GM19455 (cell line): ENCODE results near the gene PTCHD1.

Experiments
- ATAC-seq: cut with Tn5 transposase; IDR thresholded peaks from one replicate; pipeline ENCODE4 v1.9.1; 2021; ENCODE audit not compliant: unreplicated experiment

The PTCHD1 gene

DNA sequence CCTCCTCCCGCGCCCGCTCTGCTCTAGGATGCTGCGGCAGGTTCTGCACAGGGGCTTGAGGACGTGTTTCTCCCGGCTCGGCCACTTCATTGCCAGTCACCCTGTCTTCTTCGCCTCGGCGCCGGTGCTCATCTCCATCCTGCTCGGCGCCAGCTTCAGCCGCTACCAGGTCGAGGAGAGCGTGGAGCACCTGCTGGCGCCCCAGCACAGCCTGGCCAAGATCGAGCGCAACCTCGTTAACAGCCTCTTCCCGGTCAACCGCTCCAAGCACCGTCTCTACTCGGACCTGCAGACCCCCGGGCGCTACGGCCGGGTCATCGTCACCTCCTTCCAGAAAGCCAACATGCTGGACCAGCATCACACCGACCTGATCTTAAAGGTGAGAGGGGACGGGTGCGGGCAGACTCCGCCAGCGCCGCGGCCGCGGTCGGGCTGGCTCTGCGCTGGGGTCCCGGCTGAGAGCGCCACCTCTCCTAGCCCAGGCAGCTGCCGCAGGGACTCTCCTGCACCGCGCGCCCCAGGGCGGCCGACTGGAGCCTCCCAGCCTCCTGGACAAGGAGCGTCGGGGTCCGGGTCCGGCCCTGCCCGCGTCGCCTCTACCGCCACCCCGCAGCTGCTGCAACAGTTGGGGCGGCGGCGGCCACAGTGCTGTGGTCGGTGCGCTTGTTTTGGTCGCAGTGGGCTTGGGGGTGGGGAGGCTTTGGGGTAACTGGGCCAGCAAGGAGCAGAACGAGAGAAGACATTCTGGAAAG is at the start of gene PTCHD1:
PTCHD1 (plus strand) TSS at position 2 of the 752 bp plus-strand sequence; CDS start at position 29, 27 bp downstream.
- ATAC-seq: no peak

- ATAC-seq: no peak
Measured at GRCh38 chrX:23286731-23287130, 47.9 kb upstream of the PTCHD1 start.

- ATAC-seq: no peak
Measured at GRCh38 chrX:23287191-23287725, 47.4 kb upstream of the PTCHD1 start.

DNA sequence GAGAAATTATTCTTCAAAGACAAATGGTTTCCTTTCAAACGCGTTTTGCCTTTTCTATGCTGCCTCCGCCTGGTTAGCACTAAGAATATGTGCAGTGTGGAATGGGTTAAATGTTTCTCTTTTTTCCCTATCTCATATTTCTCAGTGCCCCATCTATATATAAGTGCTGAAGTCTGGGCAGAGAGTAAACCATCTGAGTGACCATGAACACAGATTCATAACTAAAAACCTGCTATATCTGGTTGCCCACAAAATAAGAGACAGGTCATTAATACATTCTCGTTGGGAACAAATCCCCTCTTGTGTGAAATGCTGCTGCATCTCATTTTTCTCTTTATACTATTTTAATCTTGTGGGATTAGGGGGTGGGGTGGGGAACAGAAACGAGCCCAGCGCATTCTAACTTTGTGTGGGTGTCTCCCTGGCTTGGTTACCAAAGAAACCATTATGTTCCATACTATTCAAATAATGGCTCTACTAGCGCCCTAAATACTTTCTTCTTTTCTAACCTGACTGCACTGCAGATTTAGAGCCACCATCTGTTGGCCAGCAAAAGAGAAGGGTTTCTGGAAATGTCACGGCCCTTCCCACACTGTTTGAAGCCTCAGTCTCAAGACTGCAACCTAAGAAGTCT is 42.2 kb upstream of the PTCHD1 start:
- ATAC-seq: no peak

DNA sequence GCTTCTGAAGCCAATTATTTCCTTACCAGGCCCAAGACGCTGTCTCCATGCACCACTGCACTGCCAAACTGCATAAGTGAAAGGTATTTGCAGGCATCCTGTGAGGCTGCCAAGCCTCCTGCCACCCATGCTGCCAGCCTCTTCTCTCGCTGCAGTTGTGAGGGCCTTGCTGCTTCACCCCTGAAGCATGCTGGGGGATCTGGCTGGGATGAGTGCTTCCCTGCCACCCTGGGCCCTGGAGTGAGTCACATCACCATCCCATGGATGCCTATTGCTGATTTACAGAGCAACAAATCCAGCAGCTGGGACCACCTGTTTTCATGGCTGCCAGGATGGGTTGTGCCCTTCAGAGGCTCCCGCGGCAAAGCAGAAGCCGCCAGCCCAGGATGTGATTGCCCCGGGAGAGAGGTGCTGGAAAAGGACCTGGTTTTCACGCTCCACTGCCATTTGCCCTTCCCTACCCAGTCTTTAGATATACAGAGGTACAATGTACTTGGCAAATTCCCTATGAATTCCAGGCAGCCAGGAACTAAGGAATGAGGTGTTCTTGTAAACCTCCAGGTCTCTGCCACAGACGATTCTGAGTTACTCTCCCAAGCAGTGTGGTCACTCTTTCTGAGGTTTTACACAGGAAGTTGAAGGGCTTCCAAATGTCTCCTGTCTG is 41.5 kb upstream of the PTCHD1 start:
- no peak for ATAC-seq

- ATAC-seq: no peak
Measured at GRCh38 chrX:23304881-23305280, 29.8 kb upstream of the PTCHD1 start.

DNA sequence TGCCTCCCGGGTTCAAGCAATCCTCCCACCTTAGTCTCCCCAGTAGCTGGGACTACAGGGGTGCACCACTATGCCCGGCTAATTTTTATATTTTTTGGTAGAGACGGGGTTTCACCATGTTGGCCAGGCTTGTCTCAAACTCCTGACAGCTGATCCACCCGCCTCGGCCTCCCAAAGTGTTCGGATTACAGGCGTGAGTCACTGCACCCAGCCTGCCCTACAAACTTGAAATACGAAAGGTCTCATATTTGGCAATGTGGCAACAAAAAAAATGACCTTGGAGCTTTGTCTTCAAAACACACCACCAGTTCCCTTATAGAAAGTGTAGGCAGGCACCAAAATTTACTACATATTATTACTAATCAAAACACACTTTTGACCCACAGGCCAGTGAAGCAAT is 22.9 kb upstream of the PTCHD1 start:
- no peak for ATAC-seq

DNA sequence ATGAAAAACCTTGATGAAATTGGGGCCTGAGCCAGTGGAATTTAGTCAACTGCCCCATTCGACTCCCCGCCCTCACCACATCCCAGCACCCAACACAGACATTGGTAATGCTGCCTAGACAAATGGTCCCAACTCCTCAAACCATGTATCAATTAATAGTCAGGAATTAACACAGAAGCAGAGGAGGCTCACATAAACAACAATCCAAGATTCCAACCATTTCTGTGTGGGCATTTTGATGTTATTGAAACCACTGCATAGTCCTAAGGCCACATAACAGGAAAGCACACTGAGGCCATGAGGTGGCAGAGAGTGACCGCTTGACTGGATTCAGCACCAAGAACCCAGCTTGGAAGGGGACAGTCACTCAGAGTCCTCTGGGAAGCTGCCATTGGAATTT is 22.5 kb upstream of the PTCHD1 start:
- no peak for ATAC-seq

- ATAC-seq: peak; percentile 71
Measured at GRCh38 chrX:23317799-23318724, 16.6 kb upstream of the PTCHD1 start.

GRCh38 chrX:23327104-23327503 is 7.5 kb upstream of the PTCHD1 start:
- ATAC-seq: no peak

GRCh38 chrX:23331701-23332100 is 2.9 kb upstream of the PTCHD1 start:
- ATAC-seq: no peak

- ATAC-seq: no peak
Measured at GRCh38 chrX:23332101-23332887, 2.4 kb upstream of the PTCHD1 start.

DNA sequence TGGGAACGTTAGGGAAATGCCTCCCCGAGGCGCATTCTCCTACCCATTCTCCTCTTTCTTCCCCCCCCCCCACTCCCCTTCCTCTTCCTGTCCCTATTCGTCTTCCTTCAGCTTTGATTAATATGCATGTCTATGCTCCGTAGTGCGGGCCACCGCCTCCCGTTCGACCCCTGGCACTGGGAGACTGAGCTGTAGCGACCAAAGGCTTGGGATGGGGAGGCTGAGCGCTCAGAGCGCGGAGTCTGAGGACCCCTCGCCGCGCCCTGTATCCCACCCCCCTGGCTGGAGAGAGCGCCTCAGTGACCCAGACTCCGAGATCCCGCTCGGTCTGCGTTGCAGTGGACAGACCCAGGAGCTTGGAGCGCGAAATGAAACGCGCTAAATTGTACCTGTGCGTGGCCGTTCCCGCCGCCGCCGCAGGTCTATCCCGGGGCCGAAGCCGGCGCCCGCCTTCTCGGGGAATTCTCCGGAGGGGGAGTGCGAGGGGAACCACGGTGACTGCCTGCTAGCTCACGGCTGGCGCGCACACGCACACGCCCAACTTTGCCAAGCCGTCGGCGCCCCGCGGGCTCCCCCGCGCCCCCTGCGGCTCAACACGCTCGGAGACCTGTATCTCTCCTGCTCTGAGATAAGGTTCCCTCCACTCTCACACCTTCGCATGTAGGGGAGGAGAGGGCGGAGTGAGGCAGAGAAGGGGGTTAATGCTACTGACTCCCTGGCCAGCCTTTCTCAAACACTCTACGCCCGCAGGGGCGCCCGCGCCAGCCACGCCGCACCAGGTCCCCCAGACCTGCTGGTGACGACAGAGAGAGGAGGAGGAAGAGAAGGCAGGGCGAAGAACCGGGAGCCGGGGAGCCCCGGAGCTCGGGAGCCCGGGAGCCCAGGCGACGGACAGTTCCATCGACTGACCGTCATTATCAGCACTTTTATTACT is 1.5 kb upstream of the PTCHD1 start:
- no peak for ATAC-seq

DNA sequence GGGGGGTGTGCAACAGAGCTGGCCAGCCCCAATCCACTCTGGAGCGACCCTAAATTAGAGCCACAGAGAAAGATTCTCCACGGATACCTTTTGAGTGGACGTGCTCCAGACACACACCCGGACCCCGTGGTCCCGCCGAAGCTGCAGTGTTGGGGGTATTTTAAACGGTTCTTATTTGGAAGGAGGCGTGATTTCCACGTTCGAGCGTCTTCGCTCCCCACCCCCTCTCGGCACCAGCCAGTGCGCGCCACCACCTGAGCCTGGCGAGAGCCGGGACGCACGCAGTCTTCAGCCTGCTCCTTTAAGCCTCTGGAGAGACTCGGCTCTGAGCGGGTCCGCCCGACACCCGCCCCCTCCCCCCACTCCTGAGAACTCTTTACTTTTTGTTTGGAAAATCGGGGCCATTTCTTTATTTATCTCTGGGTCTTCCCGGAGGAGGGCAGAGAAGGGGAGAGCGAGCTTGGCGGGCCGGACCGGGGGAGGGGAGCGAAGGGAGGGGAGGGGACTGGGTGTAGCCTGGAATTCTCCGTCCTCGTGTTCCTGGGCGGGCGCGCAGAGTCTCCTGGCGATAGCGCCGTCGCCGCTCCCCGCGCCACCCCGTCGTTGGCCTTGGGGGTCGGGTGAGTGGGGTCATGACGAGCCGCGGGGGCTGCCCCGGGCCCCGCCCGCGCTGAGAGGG is 668 bp upstream of the PTCHD1 start:
- no peak for ATAC-seq

- ATAC-seq: no peak
Measured at GRCh38 chrX:23334521-23334847, 165 bp upstream of the PTCHD1 start.

GRCh38 chrX:23338334-23338733 is 3.7 kb downstream of the PTCHD1 start:
- no peak for ATAC-seq

DNA sequence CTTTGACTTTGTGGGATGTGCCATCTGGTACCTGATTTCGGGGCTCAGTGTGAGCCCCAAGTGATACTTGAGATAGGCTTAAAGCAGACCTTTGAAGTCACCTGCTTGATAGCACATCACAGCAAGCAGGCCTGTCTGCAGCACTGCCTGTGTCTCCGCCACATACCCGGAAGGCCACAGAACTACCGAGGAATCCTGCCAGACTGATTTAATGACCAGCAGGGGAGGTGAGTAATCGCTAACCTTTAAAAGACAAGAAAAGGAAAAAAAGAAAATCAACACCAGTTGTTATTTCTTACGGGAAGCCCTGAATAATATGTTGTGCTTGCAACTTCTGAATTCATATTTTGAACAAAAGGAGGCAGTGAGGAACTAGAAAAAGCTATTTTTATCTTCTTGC is 6.8 kb downstream of the PTCHD1 start:
- ATAC-seq: no peak

DNA sequence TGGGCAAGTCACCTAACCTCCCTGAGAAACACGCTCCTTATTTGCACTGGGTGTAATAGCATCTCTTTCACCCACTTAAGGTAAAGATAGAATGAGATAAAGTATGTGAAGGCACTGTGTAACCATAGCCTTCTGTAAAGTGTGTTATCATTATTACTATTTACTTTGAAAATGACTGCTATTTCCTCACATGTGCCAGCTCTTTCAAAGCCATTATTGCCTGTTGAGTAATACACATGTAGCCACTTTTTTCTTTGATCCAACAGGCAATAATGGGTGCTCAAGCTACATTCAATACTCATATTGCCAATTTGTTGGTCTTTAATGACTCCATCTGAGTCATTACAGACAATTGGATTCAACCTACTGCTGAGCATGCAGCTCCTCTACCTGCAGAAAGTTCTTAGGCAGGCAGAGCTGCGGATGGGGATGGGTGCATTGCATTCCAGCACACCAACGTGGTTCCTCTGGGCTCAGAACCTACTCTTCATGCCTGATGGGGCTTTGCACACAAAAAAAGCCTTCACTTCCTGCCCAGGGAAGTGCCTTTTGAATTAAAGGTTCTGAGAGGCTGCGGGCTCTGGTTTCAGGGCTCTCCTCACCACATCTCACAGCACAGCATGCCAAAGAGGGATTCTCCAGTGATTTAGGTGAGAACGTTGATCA is 9.7 kb downstream of the PTCHD1 start:
- ATAC-seq: no peak
